Hepatic stellate cell (primary cell): Measurements from ENCODE around the gene MAGI2.

ENCODE experiments used
- DNase-seq: peaks from one replicate; pipeline ENCODE4 v3.0.0; 2011; ENCODE audit warnings: low spot score

MAGI2 gene

DNA sequence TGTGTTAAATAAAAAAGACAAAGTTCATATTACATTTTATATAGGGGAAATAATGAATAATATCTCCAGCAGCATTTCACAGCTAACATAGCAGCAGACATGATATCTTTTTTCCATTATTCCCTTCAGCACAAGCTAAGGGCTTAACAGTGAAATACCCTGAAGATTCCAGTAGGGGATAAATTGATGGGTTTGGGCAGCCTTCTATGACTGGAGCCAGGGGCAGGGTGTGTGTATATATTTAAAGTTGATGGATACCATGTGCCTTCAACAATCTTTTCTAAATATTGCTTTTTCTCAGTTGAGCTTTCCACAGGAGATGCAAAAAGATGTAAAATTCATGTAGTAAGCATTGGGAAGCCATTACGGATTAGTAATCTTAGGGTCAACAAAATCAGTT, 151.2 kb downstream of the MAGI2 start:
- DNase-seq = no peak

DNA sequence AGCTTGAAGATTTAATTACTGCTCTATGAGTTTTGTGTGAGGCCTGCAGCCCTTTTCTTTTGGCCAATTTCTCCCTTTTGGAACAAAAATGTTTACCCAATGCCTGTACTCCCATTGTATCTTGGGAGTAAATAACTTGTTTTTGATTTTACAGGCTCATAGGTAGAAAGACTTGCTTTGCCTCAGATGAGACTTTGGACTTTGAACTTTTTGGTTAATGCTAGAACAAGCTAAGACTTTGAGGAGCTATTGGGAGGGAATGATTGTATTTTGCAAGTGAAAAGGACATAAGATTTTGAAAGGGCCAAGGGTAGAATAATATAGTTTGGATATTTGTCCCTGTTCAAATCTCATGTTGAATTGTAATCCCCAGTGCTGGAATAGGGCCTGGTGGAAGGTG, 152.0 kb downstream of the MAGI2 start:
- no peak for DNase-seq

DNA sequence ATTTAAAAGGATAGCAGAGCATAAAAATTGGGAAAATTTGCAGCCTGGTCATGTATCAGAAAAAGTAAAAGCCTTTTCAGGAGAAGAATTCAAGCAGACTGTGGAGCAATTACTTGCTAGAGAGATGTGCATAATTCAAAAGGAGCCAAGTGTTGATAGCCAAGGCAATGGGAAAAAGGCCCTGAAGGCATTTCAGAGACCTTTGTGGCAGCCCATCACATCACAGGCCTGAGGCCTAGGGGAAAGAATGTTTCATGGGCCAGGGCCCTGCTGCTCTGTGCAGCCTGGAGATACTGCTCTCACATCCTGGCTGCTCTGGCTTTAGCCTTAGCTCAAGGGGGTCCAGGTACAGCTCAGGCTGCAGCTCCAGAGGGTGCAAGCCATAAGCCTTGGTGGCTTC, 152.9 kb downstream of the MAGI2 start:
- DNase-seq = no peak

DNA sequence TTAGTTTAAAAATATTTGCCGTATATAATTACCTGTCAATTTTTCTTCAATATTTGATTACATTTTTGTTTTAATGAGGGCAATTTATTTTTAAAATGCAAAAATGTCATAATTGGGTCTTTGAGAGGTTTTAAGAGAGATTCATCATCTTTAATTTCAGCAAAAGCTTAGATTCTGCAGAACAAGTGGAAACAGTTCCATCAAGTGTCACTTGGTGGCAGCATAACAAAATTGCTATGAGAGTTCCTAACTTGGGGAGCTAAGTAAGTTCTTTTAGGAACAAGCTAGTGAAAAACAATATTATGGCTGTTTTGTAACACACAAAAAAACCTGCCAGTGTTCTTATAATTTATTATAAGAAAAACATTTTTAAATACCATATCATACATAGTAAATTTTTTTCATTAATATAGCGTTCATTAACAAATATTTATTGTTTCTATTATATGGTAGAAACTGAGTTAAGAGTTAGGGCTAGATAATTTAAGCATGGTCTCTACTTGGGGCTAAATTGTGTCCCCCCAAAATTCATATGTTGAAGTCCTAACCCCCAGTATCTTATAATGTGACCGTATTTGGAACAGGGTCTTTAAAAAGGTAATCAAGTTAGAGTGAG, 155.2 kb downstream of the MAGI2 start:
- DNase-seq = peak; percentile 20

DNA sequence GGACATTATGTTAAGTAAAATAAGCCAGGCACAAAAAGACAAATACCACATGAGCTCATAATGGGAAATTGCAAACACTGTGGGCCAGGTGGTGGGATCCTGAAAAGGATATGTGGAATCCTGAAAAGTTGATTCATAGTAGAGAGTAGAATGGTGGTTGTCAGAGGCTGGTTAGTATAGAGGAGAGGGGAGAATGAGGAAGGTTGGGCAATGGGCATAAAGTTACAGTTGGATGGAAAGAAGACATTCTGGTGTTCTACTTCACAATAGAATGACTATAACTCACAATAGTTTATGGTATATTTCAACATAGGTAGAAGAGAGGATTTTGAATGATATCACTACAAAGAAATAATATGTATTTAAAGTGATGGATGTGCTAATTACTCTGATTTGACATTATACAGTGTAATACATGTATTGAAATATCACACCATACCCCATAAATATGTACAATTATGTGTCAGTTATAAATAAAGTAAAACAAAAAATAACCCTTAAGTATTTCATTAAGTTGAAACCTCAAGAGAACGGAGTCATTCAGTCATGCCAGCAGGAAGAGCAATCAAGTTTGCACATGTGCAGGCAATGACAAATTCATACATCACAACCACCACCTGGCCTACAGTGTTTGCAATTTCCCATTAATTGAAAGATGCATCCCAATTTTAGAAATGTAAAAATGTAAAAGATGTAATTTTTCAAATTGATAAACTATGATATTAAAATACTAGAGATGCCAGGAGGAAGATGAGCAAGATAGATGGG, 156.7 kb downstream of the MAGI2 start:
- no peak for DNase-seq

DNA sequence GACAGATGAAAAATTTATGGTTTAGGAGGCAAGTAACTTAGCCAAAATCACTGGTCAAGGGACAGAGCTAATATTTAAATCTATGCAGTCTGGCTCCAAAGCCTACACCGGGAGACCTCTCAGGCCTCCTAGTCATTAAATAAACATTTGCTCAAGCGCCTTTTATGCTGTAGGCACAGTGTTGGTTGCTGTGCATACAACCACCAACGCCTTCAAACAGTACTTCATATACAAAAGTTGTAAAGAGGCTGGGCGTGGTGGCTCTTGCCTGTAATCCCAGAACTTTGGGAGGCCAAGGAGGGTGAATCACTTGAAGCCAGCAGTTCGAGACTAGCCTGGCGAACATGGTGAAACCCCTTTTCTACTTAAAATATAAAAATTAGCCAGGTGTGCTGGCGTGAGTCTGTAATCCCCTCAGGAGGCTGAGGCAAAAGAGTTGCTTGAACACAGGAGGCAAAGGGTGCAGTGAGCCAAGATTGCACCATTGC, 159.8 kb downstream of the MAGI2 start:
- no peak for DNase-seq

DNA sequence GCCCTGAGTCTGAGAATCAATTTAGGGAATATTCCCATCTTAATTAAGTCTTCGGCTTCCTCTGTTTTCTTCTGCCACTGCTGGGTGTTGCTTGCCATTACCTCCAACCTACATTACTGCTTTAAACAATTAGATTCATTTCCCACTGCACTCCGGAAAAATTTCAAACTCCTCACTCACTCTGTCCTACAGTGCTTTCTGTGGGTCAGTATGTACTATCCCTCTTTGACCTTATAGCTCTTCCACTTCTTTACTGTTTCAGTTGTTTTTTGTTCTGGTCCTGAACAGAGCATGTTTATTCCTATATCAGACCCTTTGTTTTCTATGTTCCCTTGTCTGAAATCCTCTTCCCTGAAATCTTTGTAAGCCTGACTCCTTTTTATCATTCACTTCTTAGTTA, 160.6 kb downstream of the MAGI2 start:
- no peak for DNase-seq

DNA sequence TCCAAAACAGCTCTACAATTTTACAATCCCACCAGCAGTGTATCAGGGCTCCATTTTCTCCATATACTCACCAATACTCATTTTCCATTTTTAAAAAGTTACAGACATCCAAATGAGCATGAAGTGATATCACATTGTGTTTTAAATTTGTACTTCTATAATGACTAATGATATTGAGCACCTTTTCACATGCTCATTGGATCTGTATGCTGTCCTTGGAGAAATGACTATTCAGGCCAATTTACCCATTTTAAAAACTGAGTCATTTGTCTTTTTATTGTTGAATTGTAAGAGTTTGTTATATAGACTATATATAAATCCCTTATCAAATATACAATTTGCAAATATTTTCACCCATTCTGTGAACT, 162.0 kb downstream of the MAGI2 start:
- no peak for DNase-seq

DNA sequence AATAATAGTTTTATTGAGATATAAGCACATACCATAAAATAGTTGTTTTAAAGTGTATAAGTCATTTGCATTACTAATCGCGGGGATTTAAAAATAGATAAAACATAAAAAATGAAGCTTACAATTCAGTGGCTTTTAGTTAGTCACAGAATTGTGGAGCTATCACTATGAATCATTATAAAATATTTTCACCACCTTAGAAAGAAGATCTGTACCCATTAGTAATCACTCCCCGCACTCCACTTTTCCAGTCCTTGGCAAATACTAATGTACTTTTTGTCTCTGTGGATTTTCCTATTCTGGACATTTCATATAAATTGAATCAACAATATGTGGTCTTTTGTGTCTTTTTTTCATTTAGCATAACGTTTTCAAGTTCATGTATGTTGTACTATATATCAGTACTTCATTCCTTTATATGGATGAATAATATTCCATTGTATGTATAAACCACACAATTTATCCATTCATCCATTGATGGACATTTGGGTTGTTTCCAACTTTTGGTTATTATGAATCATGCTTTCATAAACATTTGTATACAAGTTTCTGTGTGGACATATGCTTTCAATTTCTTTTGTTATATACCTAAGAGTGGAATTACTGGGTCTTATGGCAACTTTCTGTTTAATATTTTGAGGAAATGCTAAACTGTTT, 162.5 kb downstream of the MAGI2 start:
- no peak for DNase-seq

DNA sequence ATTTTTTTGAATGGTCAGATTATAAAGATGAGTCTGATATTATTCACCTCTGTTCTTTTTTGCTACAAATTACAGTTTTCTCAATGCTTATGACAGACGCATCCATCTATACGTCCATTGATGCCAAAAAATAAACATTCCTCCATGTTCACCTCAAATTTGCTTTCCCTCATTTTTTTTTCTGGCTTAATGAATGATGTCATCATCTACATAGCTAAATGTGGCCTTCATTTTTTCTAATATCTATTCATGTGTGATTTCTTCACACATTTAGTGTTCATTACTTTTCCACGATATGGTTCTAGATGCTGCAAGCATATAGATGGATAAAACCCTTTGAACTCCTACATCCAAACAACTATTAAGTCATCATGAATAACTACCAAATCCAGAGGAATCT, 163.1 kb downstream of the MAGI2 start:
- DNase-seq = no peak

DNA sequence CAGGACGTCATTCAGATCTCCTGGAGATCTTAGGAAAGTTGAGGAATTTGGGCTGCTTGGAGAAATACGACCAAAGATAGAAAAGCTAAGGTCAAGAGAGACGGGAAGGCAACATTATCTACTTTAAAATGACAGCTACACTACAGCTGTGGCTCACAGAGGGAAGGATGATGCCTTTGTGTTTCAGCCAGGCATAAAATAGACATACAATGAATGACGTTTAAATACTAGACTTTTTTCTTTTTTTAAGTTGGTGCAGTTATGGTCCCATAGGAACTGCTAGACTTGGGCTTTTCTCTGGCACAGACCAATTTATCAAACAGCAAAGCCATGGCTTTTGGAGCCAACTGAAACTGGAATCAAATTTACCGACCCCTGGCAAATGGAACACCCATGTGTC, 164.8 kb downstream of the MAGI2 start:
- no peak for DNase-seq

DNA sequence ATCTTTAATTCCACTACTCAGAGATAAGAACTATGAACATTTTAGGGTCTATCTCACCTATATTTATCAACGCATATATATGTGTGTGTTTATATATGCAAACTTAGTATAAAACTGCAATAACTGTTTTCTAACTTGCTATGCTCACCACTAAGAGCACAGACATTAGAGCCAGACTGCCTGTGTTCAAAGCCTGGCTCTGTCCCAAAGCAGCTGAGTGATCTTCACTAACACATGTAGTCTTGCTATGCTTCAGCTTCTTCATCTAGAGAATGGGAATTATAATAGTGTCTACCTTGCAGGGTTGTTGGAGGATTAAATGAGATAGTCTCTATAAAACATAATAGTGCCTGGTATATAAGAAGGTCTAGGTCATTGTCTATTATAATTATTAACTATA, 165.5 kb downstream of the MAGI2 start:
- no peak for DNase-seq

DNA sequence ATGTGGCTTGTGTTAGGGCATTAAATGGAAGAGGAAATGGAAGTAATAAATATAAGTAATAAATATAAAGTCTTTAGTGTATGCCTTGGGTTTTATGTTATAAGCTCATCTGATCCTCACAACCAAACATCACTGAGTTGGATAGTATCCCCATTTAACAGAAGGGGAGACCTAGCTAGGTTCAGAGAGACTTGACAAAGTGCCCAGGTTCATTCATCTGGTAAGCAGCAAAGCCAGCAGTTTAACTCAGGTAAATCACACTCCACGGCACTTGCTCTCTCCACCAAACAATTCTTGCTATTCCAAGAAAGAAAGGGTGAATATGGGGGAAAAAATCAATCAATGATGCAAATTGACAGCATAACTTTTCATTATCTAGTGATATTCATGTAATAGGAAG, 167.3 kb downstream of the MAGI2 start:
- no peak for DNase-seq

DNA sequence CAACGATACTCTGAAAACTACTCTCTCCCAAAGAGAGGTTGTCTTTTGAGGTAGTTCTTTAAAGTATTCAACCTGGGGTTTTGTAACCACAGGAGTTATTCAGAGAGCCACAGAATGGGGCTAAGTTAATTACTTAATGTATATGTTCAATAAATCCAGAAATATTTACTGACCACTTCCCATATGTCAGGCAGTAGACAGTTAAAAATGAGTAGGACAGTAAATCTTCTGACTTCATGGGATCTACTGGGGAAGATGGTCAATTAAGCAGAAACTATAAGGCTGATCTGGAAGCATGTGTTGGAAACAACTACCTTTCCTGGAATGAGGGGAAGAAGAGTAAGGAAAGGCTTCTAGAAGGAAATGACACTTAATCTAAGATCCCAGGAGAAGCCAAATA, 167.7 kb downstream of the MAGI2 start:
- DNase-seq = no peak

DNA sequence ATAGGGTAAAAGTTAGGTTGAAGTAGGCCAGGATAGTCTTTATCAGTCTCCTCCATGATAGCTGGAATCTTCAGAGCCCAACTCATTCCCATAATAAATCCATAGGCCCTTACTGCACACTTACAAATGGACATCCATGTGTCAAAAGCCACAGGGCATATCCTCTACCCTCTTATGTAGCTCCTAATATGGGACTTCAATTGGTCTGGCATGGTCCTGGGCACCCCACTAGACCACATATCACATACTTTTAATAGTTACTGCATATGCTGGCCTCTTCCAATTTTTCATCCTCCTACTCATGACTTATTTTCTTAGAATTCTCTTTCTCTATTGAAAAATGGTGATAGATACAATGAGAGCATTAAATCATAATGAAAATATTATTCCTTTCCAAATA, 169.3 kb downstream of the MAGI2 start:
- no peak for DNase-seq

DNA sequence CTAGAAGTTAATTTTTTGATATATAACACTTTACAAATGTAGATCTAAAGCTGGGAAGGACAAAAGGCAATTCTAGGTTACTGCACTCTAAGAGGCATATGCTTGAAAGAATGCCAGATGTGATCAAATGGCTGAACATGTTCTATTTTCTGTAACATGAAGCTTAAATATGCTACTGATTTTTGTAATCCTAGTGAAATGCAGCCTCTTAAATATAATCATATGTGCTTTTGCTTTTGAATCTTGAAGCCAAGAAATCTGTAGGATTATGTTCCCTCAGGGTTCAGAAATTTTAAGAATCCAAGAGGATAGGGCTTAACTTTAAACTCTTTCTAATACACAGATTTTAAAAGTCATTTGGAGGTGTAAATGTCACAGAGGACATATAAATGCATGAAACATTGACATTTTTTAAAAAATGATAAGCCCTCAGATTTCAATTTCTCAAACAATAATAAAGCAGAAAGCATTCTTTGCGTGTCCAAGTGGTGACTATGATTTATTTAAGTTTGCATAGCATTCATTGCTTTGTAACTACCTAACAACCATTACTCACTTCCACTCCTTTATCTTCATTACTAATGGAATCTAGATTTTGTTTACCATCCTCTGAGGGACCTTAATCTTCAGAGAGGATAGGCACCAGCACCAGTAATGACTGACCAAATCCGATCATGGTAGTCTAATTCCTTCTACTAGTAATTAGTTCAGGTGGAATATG, 170.4 kb downstream of the MAGI2 start:
- no peak for DNase-seq

DNA sequence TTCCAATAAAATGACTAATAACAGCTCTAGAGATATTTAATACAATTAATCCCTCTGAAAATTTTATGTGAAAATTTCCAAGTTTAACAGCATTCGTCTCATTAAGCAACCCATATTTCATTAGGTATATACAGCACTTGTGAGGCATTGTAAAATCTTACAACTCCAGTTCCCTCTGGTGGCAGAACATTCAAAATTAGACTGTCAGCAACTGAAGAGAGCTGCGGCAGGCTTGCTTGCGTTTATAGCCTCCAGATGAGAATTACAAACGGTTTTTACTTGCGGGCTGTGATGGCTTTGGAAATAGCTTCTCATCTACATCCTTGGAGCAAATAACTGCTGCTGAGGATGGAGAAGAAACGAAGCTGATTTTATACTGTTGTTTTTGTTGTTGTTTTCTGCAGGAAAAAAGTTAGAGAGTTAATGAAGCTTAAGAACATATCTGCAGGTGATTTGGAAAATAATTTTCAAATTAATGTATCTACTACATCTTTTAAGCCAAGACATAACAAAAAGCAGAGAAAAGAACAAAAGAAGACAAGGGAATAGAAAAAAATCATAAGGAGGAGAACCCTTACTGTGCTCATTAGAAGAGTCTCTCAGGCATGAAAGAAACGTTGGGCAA, 171.3 kb downstream of the MAGI2 start:
- no peak for DNase-seq

DNA sequence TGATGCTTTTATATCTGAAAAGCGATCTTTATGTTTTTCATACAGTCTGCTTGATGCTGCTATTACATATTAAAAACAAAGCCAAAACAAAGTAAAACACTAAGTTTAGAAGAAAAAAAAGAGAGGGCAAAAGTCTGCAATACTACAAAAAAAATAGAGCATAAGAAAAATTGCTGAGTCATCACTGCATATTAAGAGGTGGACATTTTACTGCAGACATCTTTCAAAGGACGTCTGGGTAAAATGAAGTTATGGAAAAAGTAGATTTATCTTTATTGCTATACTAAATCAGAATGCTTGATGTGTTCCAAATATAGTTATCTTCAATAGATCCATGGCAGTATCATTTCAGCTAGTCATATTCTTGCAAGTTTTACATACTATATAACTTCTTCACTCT, 172.0 kb downstream of the MAGI2 start:
- no peak for DNase-seq

DNA sequence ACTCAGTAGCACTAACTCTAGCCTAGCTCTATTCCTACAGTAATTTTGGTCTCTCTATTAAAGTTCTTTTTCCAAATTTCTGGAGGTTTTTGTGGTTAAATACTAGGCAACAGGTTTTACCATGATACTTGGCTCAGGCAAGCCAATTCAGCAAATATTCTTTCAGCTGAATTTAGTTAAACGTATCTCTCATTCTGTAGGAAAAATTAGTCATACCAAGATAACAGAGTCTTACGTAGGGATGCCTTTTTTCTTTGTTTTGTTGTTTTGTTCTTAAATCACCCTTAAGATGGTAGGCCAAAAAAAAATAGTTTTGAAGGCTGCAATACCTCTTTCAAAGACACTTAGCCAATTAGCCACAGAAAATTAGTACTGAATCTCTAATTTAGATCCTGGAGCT, 180.5 kb downstream of the MAGI2 start:
- no peak for DNase-seq

DNA sequence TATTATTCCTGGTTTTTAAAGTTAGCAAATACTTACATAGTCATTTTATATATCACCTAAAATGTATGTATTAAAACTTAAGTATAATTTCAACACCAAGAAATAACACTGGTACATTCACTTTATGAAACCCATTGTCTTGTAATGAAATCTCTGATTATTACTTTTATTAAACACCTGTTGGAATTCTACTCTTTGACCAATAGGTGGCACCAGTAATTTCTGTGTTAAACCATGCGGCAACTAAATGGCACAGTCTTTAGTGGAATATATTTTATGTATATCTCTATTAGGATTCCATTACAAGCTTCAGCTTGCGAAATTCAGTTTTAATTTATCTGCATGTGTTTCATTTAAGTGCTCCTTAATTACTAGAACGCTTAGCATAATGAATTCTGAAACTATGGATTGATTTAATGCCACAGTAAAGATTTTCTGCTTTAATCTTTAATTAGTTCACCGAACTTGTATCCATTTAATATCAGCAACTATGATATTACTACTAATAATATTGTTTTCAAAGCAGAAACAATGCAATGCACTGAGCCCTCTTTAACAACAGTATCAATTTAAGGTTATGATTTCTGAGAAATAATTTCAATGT, 181.3 kb downstream of the MAGI2 start:
- DNase-seq = no peak

DNA sequence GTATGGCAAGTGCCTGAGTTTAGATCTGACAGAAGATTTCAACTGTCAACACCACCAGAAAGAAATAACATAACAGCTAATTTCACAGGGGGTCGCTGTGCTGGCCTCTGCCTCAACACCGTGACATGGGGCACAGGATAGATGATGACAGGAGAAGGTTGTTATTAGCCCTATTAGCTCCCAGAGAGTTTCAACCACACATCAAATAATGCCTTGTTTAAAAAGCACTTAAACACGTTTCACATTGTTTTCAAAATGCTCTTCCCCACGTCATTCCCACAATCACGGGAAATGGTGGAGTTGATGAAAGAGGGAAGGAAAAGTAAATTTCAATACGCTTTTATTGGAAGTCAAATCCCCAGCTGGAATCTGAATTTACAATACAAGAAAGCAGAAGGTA, 184.7 kb downstream of the MAGI2 start:
- no peak for DNase-seq

DNA sequence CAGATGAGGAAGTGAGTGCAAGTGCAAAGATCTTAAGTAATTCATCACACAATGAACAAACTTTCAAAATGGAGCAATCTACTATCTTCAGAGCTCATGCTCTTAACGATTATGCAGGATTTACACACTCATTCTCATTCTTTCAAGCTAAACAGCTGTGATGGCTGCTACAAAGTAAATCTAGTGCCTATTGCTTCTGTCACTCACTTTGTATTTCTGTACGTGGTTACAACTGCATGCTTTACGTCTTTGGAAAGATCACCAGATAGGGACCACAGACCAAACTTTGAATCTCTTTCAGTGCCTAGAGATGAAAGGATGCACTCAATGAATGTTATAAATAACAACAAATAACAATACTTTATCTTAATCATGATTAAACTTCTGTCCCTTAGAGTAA, 194.6 kb downstream of the MAGI2 start:
- no peak for DNase-seq
